HG03060 (cell line): ENCODE data around the gene LRRC59.
"Not testable (repeated sequence)": the region's sequence is repeated elsewhere in the genome, so short reads cannot be mapped to it uniquely, and the experiment has no call there.

ENCODE experiments used
- ATAC-seq: cut with Tn5 transposase; IDR thresholded peaks from one replicate; pipeline ENCODE4 v1.9.1; 2021; ENCODE audit warnings: low read depth, moderate number of reproducible peaks; ENCODE audit not compliant: unreplicated experiment

The LRRC59 gene

GRCh38 chr17:50424996-50425681 is 27.8 kb upstream of the LRRC59 start:
- no peak for ATAC-seq

DNA sequence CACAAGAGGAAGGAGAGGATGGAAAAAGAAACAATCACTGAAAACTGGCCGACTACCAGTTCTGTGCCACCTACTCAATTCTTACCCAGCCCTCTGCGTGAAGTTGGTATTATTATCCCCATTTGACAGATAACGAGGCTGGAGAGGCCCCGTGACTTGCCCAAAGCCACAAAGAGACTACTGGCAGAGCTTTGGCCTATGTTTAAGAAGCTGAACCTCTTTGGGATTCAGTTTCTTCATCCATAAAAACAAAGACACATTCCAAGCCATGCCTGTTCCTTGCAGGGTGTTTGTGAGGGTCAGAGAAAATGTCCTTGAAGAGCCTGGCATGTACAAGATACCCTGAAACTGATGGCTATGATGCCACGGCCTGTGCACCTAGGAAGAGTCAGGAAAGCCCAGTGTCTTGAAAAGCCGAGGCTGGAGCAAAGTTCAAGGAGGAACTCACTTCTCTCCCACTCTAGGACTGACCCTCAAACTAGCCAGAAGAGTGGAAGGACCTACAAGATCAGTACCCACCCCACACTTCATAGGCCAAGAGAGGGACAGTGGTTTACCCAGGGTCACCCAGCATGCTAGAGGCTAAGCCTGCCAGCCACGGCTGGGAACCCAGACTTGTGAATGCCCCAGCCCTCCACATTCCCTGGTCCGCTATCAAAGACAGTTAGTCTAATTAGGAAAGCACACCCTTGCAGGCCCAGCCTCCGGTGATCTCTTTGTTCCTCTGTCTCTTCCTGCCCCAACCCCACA is 27.1 kb upstream of the LRRC59 start:
- no peak for ATAC-seq

- ATAC-seq = no peak
These were observed 26.3 kb upstream of the LRRC59 start for GRCh38 chr17:50423553-50424159.

GRCh38 chr17:50422738-50423137 is 25.4 kb upstream of the LRRC59 start:
- ATAC-seq = no peak

GRCh38 chr17:50421308-50422051 is 24.2 kb upstream of the LRRC59 start:
- ATAC-seq = no peak

DNA sequence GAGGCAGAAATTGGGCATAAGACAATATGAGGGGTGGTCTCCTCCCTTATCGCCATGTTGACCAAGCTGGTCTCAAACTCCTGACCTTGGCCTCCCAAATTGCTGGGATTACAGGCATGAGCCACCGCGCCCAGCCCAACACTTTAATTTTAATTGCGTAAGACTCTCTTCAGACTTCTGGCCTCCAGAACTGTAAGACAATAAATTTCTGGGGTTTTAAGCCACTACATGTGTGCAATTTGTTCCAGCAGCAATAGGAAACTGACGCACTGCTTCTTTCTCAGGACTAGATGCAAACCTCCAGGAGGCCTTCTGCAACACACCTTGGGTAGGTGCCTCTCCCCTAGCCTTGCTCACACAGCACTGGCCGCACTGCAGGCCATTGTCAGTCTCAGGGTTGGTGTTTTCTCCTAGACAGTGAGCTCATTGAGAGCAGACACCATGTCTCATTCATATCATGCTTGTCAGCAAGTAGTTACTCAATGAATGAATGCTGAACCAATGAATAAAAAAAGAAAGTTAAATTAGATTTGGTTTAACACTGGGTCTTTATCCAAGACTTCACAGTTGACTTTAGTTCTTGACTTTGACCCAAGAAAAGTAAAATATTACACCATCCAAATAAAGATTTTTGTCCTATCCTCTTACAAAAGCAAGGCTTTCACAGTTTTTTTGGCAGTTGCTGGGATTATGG is 23.2 kb upstream of the LRRC59 start:
- ATAC-seq = no peak

GRCh38 chr17:50419577-50419976 is 22.3 kb upstream of the LRRC59 start:
- not testable (repeated sequence) for ATAC-seq

DNA sequence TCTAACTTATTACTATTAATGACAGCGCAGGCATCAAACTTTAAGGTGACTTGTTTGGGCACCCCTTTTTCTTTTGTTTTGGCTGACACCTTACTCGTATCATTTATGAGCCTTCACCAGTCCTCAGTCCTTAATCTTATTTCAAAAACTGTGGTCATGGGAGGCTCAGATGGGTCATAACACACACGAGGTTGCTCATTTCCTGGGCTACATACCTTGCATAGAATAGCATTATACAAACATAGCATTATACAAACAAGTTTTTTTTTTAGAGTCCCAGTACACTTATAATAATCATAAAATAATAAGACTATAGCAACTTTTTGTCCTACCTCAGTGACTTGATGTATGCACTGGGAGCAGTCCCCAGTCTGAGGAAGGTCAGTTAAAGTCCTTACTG is 17.5 kb upstream of the LRRC59 start:
- ATAC-seq = no peak

GRCh38 chr17:50412188-50412732 is 14.9 kb upstream of the LRRC59 start:
- ATAC-seq = no peak

- no peak for ATAC-seq
These were observed 10.6 kb upstream of the LRRC59 start for GRCh38 chr17:50407921-50408320.

DNA sequence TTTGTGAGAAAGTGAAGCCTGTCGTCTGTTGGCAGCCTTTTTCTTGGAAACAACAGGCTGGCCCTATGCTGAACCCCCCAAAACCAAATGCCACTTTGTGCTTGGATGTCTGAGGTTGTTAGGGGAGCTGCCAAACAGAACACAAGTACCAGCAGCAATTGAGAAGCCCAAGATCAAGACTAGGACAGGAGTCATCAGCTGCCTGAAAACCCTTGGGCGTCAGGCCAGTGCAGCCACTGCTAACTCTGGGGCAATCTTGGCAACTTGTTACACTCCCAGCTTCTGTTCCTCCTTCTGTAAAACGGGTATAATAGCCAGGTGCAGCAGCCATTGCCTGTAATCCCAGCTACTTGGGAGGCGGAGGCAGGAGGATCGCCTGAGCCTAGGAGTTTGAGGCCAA is 9.3 kb upstream of the LRRC59 start:
- no peak for ATAC-seq

GRCh38 chr17:50405351-50405750 is 8.0 kb upstream of the LRRC59 start:
- ATAC-seq = not testable (repeated sequence)

DNA sequence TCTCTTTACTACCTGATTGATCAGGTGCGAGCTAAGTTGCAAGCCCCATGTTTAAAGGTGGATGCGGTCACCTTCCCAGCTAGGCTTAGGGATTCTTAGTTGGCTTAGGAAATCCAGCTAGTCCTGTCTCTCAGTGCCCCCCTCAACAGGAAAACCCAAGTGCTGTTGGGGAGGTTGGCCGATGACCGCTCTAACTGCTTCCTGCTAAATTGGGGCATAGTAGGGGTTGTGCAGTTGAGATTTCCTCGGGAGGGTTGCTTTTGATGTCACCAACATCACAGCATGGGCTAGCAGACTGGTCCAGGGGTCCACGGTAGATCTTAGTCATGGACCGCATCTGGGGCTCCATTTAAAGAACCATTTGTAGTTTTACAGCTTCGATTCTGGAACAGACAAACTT is 2.3 kb upstream of the LRRC59 start:
- not testable (repeated sequence) for ATAC-seq

- not testable (repeated sequence) for ATAC-seq
These were observed 1.3 kb upstream of the LRRC59 start for GRCh38 chr17:50398672-50399071.

DNA sequence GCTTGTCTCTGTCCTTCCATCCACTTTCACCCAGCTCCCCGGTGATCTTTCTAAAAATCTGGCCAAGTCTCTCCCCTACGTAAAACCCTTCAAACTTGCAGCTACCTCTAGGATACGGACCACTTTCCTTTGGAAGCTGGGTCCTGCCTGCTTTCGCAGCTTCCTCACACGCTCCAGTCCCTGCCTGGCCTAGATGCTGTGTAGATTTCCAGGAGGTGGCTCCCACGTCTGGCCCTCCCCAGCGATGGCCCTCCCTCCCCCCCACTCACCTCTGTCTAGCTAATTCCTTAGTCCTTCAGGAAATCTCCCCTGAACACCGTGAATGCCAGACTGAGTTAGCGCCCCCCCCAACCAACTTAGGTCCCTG is 579 bp upstream of the LRRC59 start:
- no peak for ATAC-seq

DNA sequence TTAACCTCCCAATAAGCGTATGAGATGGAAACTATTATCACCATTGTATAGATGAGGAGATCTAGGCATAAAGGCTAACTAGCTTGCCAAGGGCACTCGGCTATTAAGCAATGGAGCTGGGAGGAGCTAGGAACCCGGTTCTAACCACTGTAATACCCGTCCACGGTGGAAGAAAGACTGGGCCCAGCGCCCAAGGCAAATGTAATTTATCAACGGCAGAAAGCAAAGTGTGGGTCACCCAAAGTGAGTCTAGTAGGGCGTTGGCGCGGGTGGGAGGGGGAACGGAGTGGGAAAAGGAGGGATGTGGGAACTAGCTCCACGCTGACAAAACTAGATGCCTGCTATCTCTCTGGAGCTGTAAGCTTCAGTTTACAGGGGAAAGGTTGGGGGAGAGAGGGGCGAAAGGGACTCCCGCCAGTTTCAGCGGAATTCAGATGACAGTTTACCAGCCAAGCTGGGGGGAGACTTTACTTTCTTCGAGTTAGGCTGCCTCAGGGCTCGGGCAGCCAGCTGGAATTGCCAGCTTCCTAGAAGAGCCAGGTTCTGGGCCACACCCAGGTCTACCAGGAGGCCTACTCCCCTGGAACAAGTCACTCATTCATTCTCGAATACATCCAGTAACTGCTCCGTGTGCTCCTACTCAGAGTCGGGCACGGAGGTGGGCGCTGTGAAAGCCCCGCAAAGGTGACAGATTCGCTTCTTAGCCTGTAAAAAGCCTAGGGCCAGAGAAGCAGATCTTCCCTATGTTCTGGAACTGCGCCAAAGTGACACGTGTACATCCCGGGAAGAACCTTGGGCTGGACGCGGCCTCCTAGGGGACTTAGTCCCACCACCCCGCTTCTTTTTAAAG is 837 bp downstream of the LRRC59 start:
- ATAC-seq = no peak

DNA sequence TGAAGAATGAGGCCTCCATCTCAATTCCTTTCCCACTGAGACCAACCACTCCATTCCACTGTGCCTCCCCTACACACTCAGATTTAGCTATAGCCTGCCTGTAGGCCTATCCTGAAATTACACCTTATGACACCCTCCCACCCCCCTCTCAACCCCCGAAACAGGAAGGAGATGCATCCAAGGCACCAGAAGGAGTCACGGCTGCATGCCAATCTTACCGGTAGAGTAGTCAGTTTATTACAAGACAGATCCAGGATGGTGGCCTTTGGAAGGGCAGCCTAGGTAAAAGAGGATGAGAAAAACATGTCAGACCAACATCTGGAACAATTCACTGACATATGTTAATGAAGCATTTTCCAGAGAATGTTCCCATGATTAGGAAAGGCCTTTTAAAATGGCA is 2.6 kb downstream of the LRRC59 start:
- no peak for ATAC-seq

DNA sequence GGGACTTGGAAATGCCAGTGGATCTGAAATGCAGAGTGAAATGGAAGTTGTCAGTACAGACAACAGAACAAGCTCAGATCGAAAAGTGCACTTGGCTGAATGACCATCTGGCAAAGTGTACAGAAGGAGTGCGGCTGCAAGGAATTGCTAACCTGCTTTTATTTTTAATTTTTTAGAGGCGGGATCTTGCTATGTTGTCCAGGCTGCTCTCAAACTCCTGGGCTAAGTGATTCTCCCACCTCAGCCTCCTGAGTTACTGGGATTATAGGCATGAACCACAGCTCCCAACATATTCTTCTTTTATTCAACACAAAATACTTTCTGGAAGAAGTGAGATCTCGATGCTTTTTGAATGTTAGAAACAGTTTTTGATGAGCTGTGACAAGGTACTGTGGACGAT is 3.6 kb downstream of the LRRC59 start:
- no peak for ATAC-seq

DNA sequence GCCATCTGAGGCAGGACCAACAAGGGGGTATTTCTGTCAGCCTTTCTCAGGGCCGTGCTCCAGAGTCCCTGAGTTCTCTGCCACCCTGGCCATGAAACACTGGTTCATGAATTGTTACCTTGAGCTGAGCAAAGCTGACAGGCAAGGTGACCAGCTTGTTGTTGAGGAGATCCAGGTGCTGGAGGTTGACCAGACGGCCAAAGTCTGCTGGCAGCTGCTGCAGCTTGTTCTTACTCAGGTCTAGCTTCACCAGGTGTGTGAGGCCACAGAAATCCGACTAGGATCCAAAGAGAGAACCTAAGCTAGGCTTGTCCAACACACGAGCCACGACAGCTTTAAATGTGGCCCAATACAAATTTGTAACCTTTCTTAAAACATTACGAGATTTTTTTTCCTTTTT is 4.7 kb downstream of the LRRC59 start:
- no peak for ATAC-seq
